Activated CD4-positive, CD25-positive, alpha-beta regulatory T cell (primary cell): ENCODE measurements around the gene CACNA2D4.

Experiments used
- DNase-seq, 4 experiments: peaks; one replicate each; lab custom pipeline; 2025; lab: John Stamatoyannopoulos, UW

Gene CACNA2D4

GRCh38 chr12:1934831-1935230 lies 16.4 kb upstream of the CACNA2D4 start:
- no peak for DNase-seq

DNA sequence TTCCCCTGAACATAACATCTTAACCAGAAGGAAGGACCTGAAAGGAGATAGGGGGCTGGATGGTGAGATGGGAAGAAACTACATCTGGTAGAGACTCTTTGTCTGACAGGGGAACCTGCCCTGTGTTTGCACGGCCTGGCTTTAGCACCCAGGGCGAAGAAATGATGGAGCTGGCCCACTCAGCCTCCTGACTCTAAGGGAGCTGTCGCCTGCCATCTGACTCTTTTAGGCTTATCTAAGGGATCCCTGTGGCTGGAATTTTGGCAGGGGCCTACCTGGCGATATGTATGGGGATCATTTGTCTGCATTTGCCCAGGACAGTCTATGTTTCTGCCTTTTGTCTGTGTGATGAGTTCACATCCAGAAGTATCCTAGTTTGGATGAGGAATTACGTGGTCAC lies 15.6 kb upstream of the CACNA2D4 start:
- no peak for DNase-seq

GRCh38 chr12:1933342-1934051 lies 15.0 kb upstream of the CACNA2D4 start:
- DNase-seq, result no peak

GRCh38 chr12:1932264-1932777 lies 13.9 kb upstream of the CACNA2D4 start:
- no peak for DNase-seq

DNA sequence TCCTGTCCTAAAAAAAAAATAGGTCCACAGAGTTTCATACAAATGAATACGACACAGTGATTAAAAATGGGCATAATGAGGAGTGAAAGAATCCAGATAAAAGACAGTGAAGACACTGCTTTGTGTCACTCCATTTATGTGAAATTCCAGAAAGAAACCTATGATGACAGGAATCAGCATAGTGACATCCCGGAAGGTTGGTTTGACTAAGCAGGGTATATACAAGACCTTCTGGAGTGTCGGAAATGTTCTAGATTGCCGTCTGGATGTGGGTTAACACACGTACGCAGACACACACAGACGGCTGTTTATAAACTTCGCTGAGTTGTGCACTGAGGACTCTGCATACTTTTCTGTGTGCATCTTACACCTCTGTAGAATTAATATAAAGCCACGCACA lies 13.2 kb upstream of the CACNA2D4 start:
- DNase-seq, result no peak

GRCh38 chr12:1930803-1931597 lies 12.5 kb upstream of the CACNA2D4 start:
- DNase-seq, result no peak

GRCh38 chr12:1929985-1930802 lies 11.7 kb upstream of the CACNA2D4 start:
- DNase-seq, result no peak

DNA sequence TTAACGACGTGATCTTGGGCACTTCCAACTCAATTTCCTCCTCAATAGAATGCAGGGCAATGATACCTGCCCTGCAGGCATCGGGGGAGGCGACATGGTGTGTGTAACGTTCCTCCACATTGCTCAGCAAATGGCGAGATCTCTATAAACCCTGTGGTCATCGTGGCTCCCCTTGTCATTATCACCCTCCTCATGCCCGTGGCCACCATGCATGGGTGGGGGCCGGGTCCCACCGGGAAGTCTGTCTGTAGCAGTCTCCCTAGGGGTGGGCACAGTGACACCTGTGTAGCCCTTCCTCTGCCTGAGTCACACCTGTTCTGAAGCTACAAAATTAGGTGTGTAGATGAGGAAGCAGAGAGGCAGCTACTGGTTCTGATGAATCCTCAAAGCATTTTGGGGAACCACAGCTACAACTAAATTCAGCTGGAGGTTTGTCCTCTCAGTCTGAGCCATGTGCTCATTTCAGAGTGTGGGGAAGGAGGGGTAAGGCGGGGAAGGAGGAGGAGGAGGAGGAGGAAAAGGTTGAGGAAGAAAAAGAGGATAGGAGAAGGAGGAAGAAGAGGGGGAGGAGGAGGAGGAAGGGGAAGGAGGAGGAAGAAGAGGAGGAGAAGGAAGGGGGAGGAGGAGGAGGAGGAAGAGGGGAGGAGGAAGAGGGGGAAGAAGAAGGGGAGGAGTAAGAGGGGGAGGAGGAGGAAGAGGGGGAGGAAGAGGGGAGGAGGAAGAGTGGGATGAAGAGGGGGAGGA lies 11.0 kb upstream of the CACNA2D4 start:
- no peak for DNase-seq

GRCh38 chr12:1928439-1929121 lies 10.1 kb upstream of the CACNA2D4 start:
- no peak for DNase-seq

DNA sequence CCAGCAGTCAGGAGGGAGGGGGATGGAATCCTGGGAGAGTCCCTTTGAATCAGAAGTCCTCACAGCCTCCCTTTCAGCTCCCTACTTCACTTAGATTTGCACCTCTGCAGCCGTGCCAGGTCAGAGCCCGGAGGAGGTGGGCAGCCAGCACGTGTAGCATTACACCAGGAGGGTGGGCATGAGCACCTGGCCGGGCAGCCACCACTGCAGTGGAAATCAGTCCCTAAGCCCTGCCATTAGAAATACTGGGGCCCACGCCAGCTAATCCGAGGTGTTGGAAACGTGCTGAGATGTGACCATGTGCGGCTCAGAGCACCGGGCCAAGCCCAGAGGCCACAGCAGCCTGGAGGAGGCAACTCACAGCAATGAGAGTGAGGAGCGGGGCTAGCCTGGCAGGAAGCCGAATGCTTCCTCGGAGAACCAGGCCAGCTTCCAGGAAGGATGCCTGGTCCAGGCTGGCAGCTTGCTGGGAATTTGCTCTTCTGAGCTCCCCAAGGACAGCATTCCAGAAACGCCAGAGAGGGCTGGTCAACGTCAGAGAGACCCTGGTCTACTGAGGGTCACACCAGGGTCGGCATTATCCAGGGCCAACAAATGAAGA lies 9.4 kb upstream of the CACNA2D4 start:
- no peak for DNase-seq

DNA sequence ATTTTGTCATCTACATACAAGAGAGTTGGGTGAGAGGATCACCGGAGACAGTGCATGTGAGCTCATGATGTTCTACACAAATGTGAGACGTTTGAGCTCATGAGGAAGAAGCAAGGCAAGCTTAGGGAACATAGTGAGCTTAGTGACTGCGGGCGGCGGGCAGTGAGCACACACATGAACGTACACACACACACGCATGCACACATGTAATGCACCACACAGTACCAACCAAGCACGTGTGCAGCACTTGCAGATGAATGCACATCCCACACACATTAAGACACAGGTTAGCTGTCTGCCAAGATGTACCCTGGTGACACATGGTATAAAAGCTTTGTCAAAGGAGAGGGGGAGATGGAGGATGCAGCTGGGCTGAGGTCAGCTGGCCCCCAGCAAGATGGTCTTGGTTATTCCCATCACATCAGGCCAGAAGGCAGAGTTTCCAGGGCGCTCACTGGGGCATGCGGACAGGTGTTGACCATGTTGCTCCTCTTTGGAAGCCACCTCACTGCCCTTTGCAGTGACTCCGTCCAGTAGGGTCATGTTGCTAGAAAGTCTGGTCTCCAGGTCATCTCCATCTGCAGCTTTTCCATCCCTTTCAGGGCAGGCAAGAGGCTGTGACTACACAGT lies 8.7 kb upstream of the CACNA2D4 start:
- no peak for DNase-seq

GRCh38 chr12:1926251-1926657 lies 7.8 kb upstream of the CACNA2D4 start:
- DNase-seq, result no peak

DNA sequence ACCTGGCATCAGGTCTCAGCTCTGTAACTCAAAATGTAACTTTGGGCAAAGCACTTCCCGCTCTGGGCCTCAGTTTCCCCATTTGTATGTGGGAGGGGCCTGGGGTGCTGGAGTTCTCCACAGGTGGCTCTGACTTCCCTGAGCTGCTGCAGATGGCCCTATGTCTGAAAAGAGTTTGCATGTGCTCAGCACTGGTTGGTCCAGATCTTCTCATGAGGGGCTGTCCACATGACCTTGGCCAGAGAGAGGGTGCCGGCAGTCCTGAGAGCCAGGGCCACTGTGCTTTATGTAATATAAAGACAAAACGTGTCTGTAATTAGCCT lies 7.2 kb upstream of the CACNA2D4 start:
- no peak for DNase-seq

GRCh38 chr12:1924996-1925683 lies 6.7 kb upstream of the CACNA2D4 start:
- no peak for DNase-seq

GRCh38 chr12:1922985-1923384 lies 4.5 kb upstream of the CACNA2D4 start:
- DNase-seq, result no peak

DNA sequence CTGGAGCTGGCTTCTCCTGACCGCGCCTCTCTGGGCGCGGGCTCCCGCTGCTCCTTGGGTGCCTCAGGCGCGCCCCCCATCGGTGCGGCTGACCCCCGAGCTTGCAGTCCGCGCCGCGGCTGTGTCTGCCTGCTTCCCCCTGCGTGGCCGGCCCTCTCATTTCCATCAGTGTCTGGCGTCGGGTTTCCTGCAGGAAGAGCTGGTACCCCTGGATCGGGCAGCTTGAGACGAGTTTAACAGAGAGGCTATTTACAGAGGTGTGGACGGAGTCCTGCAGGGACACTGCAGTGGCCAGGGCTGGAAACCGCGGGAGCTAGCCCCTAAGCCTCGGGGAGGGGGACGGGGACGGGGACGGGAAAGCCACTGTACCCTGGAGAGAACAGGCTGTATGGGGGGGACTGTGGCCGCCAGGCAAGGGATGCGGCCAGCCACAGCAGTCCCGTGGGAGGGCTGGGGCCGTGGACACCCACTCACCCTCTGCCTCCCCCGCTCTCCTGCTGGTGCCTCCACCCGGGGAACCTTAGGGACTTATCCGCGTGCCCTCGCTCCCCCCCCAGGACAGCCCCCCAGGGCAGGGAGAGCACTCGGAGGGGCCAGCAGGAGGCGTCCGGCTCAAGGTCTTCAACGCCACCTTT lies 3.7 kb upstream of the CACNA2D4 start:
- no peak for DNase-seq

DNA sequence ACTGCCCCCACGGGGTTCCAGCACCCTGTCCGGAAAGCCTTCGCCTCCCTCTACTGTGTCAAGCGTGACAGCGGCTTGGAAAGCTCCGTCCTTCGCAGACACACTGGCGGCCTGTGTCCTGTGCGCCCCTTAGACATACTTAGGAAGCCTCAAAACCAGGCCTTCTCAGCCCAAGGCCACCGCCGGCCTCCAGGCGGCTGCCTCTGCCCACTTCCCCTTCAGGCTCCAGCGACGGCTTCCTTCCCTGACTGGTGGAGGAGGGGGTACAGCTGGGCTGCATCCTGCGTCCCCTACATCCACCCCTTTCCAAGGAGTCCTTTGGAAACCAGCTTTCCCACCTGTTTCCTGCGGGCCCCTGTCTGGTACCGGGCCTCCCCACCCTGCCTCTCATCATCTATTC lies 2.5 kb upstream of the CACNA2D4 start:
- no peak for DNase-seq

GRCh38 chr12:1920436-1920835 lies 2.0 kb upstream of the CACNA2D4 start:
- no peak for DNase-seq

GRCh38 chr12:1919763-1920162 lies 1.3 kb upstream of the CACNA2D4 start:
- DNase-seq, result no peak
